Thoracic aorta (tissue), 2 donors: ENCODE measurements around the gene ACR. TPM values are rescaled to one million over a fixed set of nuclear protein-coding genes. Genes with fewer than 3 reads are reported as not detected.

Experiments
- ATAC-seq: fragments of 150-250 bp; one replicate; pipeline ENCODE4 v1.8.0; 2017; ENCODE audit warnings: low read depth; ENCODE audit not compliant: insufficient number of reproducible peaks, low FRiP score
- DNase-seq: peaks from one replicate; pipeline ENCODE4 v3.0.0-alpha.2; 2020; ENCODE audit warnings: low spot score
- H3K27ac ChIP-seq, 2 donors: fragments of 200-600 bp; sonication (generic); 1 replicate in 1 of 2; 2 replicates in 1 of 2; pipeline ENCODE4 v1.5.1; 2016; ENCODE audit warnings: mild to moderate bottlenecking in 2 of 2, moderate library complexity in 2 of 2
- H3K27me3 ChIP-seq: fragments of 200-600 bp; sonication (generic); replicated peaks from 2 replicates; pipeline ENCODE4 v1.6.0; 2016; ENCODE audit warnings: mild to moderate bottlenecking; ENCODE audit not compliant: insufficient read depth
- H3K36me3 ChIP-seq: fragments of 200-600 bp; sonication (generic); one replicate; pipeline ENCODE4 v1.5.1; 2016
- H3K4me1 ChIP-seq, 2 donors: fragments of 200-600 bp; sonication (generic); 1 replicate in 1 of 2; 2 replicates in 1 of 2; pipeline versions ENCODE4 v1.5.1 to v1.6.0; 2016; ENCODE audit warnings: low read depth in 2 of 2, mild to moderate bottlenecking in 1 of 2; ENCODE audit not compliant: control insufficient read depth in 1 of 2
- H3K4me3 ChIP-seq: fragments of 200-600 bp; sonication (generic); 2 replicates; pipeline ENCODE4 v1.5.1; 2016; ENCODE audit warnings: mild to moderate bottlenecking
- H3K9me3 ChIP-seq: fragments of 200-600 bp; sonication (generic); 2 replicates; pipeline ENCODE4 v1.5.1; 2016
- total RNA-seq, 2 donors: library from RNA; depleted of rRNA; stranded (reverse); fragments of >200 nt; gene quantifications; one replicate each; pipeline versions ENCODE4 v1.1.0 to v1.2.3, GENCODE V29; 2016
- TF ChIP-seq, protein P1 (sequence below): fragments of 200-600 bp; sonication (generic); IDR thresholded peaks from one replicate; pipeline ENCODE4 v1.5.1; 2019; ENCODE audit warnings: antibody characterized with exemption

ACR gene
- total RNA-seq, 2 donors from 2014 or later: not detected

DNA sequence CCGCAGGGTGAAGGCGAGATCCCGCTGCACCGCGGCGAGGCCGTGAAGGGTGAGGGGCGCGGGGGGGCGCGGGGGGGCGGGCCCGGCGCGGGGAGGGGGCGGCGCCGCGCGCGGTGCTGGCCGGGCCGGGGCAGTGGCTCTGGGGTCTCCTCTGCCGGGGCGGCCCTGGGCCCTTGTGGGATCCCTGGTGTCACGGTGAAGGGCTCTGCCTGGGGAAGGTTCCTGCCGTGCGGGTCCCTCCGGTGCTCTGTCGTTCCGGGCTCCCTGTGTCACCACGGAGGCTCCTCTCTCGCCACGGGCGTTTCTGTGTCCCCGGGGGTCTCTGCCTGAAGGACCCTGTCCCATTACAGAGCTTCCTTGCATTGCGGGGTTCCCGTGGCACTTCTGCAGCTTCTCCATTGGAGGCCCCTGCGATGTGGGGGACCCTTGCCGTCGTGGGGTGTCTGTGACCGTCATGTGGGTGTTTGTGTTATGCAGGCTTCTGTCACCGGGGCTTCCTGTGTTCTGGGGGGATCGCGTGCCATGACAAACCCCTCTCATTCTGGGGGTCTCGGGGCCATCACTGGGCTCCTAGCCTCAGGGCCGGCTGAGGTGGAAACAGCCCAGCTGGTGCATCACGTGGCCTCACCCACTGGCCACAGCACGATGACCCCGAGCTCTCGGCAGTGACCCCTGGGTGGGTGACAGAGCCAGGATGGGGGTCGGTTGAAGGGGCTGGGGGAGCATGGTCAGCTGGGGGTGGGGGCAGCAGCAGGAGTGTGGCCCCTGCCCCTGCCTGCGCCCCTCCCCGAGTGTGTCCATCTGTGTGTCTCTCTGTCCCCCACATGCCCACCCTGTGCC is 40.1 kb upstream of the ACR start:
- no peaks in the 10 kb centered on the region for H3K36me3 ChIP-seq
- TF ChIP-seq, protein P1, sequence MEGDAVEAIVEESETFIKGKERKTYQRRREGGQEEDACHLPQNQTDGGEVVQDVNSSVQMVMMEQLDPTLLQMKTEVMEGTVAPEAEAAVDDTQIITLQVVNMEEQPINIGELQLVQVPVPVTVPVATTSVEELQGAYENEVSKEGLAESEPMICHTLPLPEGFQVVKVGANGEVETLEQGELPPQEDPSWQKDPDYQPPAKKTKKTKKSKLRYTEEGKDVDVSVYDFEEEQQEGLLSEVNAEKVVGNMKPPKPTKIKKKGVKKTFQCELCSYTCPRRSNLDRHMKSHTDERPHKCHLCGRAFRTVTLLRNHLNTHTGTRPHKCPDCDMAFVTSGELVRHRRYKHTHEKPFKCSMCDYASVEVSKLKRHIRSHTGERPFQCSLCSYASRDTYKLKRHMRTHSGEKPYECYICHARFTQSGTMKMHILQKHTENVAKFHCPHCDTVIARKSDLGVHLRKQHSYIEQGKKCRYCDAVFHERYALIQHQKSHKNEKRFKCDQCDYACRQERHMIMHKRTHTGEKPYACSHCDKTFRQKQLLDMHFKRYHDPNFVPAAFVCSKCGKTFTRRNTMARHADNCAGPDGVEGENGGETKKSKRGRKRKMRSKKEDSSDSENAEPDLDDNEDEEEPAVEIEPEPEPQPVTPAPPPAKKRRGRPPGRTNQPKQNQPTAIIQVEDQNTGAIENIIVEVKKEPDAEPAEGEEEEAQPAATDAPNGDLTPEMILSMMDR: no peak
- no peaks in the 10 kb centered on the region for H3K27me3 ChIP-seq
- no peaks in the 10 kb centered on the region for H3K9me3 ChIP-seq
- H3K4me3 ChIP-seq: no peak overlapping the region
- ATAC-seq (no peak), DNase-seq (no peak)
- H3K27ac ChIP-seq: no peak overlapping the region
- H3K4me1 ChIP-seq: peaks cover 0 to 4% of the 10 kb centered on the region in 2 donors

DNA sequence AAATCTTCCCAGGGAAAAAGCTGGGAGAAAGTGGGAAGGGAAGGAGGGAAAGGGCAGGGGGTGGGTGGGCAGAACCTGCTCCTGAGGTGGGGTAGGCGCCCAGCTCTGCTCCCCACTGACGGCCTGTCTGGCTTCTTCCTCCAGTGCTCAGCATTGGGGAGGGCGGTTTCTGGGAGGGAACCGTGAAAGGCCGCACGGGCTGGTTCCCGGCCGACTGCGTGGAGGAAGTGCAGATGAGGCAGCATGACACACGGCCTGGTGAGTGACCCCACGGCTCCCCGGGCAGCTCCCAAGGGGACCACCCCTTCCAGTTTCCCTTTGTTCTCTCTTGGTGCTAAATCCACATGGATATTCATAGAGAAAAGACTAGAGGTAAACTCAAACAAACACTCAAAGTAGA is 39.5 kb upstream of the ACR start:
- Histone ChIP-seq H3K27me3 (no peaks in the 10 kb centered on the region), H3K36me3 (no peaks in the 10 kb centered on the region), H3K4me1 (peaks cover 0 to 4% of the 10 kb centered on the region in 2 donors), H3K27ac (no peak overlapping the region), H3K9me3 (no peaks in the 10 kb centered on the region), H3K4me3 (no peak overlapping the region)
- TF ChIP-seq, protein P1: no peak
- DNase-seq: no peak
- no peak for ATAC-seq

DNA sequence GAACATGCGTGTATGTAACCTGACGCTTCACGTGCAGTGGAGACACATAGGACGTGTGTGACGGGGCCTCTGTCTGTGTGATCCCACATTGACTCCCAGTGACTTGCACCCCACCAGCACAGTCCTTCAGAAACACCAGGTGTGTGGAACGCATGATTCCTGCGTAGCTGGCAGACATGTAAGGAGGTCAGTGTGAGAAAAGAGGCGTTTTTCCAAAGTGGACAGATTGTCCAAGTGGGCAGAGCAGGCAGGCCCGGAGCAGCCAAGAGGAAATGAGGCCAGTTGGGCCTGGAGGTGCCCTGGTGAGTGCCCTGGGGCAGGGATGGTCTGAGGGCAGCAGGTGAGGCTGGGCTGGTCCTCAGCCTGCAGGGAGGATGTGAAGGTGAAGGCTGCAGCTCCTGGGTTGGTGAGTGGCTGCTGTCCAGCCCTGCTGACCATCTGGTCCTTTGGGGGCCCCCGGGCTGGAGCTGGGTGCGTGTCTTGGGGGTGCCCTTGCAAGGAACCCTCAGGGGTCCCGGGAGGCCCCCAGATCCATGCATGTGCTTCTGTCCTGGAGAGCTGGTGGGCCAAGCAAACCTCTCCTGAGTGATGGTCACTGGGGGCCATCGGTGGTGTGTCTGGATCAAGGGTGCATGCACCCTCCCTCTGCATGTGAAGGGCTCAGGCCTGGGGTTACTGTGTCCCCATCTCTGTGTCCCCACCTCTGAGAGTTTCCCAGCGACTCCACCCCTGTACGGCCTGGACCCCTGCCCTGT is 38.8 kb upstream of the ACR start:
- TF ChIP-seq, protein P1: no peak
- no peaks in the 10 kb centered on the region for H3K9me3 ChIP-seq
- H3K27me3 ChIP-seq: no peaks in the 10 kb centered on the region
- DNase-seq (no peak), ATAC-seq (no peak)
- no peak overlapping the region for H3K27ac ChIP-seq
- H3K4me3 ChIP-seq: no peak overlapping the region
- no peaks in the 10 kb centered on the region for H3K36me3 ChIP-seq
- H3K4me1 ChIP-seq: peaks cover 0 to 4% of the 10 kb centered on the region in 2 donors

DNA sequence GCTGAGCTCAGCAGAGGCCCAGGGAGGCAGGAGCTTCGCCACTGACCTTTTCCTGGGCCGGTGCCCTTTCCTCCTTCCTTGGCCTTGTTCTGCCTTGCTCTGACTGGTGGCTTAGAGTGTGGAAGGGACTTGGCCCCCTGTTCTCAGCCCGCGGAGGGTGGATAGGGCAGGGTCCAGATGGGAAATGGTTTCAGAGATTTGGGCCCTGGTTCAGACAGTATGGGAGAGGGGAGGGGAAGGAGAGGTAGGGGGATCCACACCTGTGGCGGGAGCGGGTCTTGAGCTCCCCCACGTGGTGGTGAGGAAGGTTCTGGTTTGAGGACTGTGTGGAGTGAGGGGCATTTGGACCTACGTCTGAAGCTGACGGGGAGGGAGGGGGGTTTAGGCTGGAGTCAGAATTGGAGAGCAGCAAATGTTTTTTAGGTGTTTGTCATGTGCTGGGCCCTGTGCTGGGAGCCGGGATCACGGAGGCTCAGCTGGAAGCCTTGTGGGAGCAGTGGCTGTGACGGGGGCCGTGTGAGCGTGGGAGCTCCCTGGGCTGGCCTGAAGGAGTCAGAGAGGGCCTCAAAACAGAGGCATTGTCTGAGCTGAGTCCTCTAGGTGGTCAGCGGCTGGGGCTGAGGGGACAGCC is 38.1 kb upstream of the ACR start:
- no peak for ATAC-seq
- no peaks in the 10 kb centered on the region for H3K36me3 ChIP-seq
- no peak for DNase-seq
- no peaks in the 10 kb centered on the region for H3K9me3 ChIP-seq
- TF ChIP-seq, protein P1: no peak
- no peak overlapping the region for H3K27ac ChIP-seq
- no peak overlapping the region for H3K4me3 ChIP-seq
- H3K4me1 ChIP-seq: peaks cover 0 to 4% of the 10 kb centered on the region in 2 donors
- H3K27me3 ChIP-seq: no peaks in the 10 kb centered on the region
